Upper lobe of left lung (tissue), 4 donors: ENCODE results near the gene OR6X1.

Experiments
- CTCF ChIP-seq, 6 experiments: fragments of 450-650 bp in 4 of 6; fragments of 200-600 bp in 2 of 6; sonication (generic) in 2 of 6; IDR thresholded peaks; one replicate each; pipeline ENCODE4 v1.5.1; 2016 to 2019; ENCODE audit warnings: antibody characterized with exemption in 6 of 6
- POLR2A ChIP-seq, 4 donors: fragments of 450-650 bp; IDR thresholded peaks; one replicate each; pipeline ENCODE4 v1.5.1; 2016 to 2017; ENCODE audit warnings: antibody characterized with exemption in 4 of 4, mild to moderate bottlenecking in 2 of 4
- POLR2AphosphoS5 ChIP-seq, 2 donors: sonication (generic); formaldehyde crosslinking; IDR thresholded peaks; one replicate each; pipeline ENCODE4 v1.5.1; 2017; ENCODE audit warnings: antibody characterized with exemption in 2 of 2

- TF ChIP-seq CTCF (IDR thresholded peaks at IDR 0.05): no peak
- no peak for TF ChIP-seq POLR2AphosphoS5 (IDR thresholded peaks at IDR 0.05)
- TF ChIP-seq POLR2A (IDR thresholded peaks at IDR 0.05): no peak
These were observed 34.9 kb downstream of the OR6X1 start for GRCh38 chr11:123719452-123719851.
